HG02588 (cell line): Measurements from ENCODE around the gene UBE2G2.

Experiments
- ATAC-seq: cut with Tn5 transposase; IDR thresholded peaks from one replicate; pipeline ENCODE4 v1.9.1; 2021; ENCODE audit warnings: mild to moderate bottlenecking, moderate library complexity; ENCODE audit not compliant: unreplicated experiment

UBE2G2 gene

DNA sequence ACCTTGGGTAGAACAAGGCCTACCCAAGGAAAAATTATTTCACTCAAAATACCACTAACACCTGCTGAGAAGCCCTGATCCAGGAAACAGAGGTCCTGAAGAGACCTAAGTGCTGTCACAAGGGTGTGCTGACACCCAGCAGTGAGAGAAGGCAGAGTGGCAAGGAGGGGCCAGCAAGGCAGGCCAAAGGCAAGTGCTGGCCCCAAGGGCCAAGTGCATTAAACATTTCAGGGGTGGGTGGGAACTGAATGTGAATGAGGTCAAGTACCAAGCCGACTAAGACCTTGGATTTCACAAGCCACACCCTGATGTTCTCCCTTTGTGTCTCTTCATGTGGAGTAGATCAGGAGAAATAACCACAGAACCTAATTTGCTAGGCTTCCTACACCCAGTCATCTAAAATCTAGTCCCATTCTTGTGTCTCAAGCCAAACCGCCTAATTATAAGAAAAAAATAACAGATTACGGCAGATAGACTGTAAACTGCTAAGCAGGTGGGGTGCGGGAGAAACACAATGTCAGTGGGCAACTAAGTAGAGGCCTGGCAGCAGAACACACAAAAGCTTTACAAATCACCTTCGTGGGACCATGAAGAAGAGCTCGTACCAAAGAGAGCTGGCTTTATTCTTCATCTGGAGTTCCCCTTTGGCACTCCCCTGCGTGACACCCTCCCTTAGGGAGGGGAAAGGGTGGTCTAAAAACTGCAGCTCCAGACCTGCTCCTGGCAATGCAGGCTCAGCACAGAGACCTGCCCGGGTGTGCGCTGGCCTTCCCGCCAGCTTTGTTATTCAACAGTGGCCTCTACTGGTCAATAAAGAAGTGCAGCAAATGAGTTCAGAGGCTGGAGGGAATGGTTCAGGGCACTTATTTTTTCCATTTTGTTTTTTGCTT, 8.7 kb downstream of the UBE2G2 start:
- ATAC-seq: peak; percentile 58

- ATAC-seq: no peak
Measured at GRCh38 chr21:44791993-44792392, 9.6 kb downstream of the UBE2G2 start.

GRCh38 chr21:44791246-44791645, 10.4 kb downstream of the UBE2G2 start:
- no peak for ATAC-seq

GRCh38 chr21:44790368-44790767, 11.3 kb downstream of the UBE2G2 start:
- no peak for ATAC-seq

GRCh38 chr21:44789880-44790279, 11.7 kb downstream of the UBE2G2 start:
- no peak for ATAC-seq

GRCh38 chr21:44785620-44786335, 15.8 kb downstream of the UBE2G2 start:
- ATAC-seq: no peak

DNA sequence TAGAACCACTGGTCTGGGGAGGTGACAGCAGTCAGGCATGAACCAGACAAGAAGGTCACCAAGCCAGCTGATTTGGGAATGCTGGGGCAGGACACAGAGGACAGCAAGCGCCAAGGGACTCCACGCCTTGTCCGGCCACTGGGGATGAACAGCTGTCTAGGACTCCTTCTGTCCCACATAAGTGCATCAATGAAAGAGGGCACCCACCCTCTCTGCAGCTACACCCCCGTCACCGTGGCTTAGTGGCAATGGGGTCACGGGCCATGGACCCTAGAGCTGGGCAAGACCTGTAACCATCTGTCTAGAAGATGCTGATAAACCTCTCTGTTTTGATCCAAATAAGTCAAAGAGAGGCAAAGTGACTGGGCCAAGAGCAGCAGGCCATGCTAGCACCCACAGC, 16.8 kb downstream of the UBE2G2 start:
- ATAC-seq: no peak

DNA sequence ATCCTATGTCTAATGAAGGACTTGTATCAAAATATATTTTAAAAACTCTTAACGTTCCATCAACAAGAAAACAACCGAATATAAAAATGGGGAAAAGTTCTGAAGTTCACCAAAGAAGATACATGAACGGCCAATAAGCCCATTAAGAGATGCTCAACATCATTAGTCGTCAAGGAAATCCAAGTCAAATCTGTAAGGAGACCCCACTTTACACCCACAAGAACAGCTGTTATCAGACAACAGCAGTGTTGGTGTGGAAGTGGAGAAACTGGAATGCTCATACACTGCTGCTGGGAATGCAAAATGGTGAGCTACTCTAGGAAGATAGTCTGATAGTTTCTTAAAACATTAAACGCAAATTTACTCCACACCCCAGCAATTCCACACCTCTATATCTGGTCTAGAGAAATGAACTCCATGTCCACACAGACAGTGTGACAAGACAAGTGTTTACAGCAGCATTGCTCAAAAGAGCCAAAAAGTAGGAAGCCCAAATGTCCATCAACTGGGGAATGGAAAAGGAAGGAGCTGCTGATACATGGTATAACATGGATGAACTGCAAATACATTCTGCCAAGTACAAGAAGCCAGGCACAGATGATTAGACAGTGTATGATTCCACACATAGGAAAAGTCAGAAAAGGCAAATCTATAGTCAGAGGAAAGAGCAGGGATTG, 18.5 kb downstream of the UBE2G2 start:
- no peak for ATAC-seq

GRCh38 chr21:44780767-44781459, 20.7 kb downstream of the UBE2G2 start:
- no peak for ATAC-seq

DNA sequence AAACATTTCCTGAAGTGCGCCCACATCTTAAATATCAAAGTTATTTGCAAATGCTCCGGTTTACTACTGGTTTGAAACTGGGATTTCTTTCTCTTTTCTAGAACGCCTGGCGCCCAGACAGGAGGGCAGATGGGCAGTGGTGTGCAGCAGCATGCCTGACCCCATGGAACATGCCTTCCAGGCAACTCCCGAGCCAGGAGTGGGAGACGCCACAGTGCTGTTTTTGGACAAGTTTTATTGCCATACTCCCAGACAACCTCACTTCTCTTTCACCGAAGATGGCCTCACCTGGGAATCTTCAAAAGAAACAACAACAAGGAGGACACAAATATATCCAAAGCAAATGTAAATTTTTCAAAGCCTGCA, 21.5 kb downstream of the UBE2G2 start:
- ATAC-seq: no peak

DNA sequence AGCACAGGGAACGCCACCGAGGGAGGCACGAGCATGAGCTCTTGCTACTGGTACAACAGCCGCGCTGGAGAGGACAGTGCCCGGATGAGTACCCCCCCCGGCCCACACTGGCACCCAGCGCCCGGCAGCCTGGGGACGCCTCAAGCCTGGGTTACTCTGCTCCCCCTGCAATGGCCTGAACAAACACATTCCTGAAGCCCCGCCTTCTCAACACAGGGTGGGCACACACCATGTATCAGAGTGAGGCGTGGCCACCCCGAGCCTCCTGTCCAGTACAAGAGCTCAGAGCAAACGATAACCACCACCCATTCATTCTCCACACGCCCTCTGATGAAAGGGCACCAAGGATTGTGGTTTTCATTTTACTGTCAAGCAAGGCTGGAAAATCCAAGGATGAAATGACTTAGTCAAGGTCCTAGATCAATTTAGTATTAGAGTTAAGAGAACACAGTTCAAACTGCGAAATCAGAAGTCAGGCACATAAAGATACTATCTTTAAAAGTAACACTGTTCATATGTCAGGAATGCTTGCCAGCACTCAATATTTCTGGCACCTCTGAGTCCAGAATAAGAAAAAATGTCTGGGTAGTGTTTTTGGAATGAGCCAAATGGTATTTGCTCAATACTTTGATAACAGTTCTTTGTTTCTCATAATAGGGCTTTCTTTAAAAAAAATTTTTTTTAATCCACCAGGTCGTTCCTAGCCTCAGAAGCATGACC, 22.0 kb downstream of the UBE2G2 start:
- no peak for ATAC-seq

- no peak for ATAC-seq
Measured at GRCh38 chr21:44778983-44779382, 22.6 kb downstream of the UBE2G2 start.

- ATAC-seq: no peak
Measured at GRCh38 chr21:44778499-44778911, 23.1 kb downstream of the UBE2G2 start.

DNA sequence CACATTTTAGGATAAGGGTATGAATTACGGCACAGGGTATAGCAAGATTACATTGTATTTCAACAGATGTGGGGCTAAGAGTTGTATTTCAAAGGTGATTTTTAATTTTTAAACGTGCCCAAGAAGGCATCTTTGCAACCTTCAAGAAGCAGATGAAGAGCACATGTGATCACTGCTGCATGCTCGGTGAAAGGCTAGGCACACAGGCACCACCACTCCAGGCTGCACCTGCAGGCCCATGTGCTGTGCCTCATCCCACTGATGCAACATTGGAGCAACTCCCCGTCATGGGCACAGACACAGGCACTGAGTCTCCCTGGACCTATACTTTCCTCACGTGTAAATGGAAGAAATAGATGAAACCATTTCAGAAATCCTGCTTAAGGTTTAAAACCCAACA, 23.5 kb downstream of the UBE2G2 start:
- ATAC-seq: no peak

GRCh38 chr21:44774972-44775371, 26.6 kb downstream of the UBE2G2 start:
- no peak for ATAC-seq

DNA sequence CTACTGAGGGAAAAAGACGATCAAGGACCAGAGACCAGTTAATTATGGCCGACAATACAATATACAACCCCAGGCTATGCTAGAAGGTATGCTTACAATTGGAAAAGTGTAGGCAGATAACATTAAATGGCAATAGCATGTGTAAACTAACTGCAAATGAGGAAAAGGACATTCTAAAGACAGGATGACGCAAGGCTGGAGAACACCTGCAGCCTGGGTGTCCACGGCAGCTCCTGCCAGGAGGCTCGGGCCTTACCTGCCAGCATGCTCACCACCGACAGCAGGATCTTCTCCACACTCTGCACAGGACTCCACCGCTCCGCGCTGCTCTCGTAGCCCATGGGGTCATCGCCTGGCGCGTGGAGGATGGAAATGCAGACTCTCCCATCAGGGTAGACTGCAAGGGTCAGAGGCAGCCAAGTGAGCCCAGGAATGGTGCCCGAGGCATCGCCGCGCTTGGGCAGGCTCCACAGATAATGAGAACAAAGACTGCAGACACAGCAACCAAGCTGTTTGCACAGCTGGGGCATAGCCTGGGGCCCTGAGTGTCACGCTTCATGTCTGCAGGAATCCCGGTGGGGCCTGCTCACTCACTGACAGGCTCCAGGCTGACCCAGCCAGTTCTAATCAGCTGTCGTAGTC, 28.2 kb downstream of the UBE2G2 start:
- no peak for ATAC-seq

DNA sequence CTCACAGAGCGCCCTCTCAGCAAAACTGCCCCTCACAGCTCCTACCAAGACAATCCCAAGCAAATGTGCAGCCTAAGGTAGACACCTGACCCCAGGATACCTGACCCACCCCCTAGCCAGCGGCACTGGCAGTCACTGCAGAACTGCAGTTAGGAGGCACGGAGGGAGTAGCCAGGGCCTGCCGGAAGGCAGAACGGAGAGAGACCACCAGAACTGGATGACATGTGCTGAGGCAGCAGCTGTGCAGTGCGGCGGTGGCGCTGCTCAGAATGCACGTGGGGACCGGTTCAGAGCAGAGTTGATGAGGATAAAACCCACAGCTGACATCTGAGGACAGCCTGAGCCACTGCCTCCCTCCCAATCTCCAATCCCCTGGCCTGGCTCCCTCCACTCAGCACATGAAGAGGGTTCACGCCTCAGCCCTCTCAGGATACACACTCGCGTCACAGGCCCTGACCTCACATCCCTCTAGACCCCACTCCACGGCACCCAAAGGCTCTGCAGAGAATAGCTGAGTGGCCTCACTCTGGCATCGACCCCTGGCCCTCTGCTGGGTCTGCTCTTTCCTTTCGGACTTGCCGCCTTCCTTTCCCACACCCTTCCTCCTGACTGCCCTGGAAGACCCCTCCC, 29.6 kb downstream of the UBE2G2 start:
- no peak for ATAC-seq

- ATAC-seq: no peak
Measured at GRCh38 chr21:44767834-44768831, 33.5 kb downstream of the UBE2G2 start.
